Loucy (cell line): ENCODE results near the gene CDK6.
"Not testable (repeated sequence)": the region's sequence is repeated elsewhere in the genome, so short reads cannot be mapped to it uniquely, and the experiment has no call there.

Experiments used
- H2AFZ ChIP-seq: fragments of 200-600 bp; sonication (generic); 2 replicates; pipeline ENCODE4 v1.6.0; 2016; ENCODE audit warnings: antibody characterized with exemption, mild to moderate bottlenecking, low read length, moderate library complexity
- H3F3A ChIP-seq: fragments of 200-600 bp; 2 replicates; pipeline ENCODE4 v1.6.0; 2016; ENCODE audit warnings: antibody characterized with exemption, low read depth, mild to moderate bottlenecking
- H3K27me3 ChIP-seq: fragments of 200-600 bp; sonication (generic); 2 replicates; pipeline ENCODE4 v1.6.1; 2014; ENCODE audit warnings: low read length, mild to moderate bottlenecking; ENCODE audit not compliant: insufficient read depth, poor library complexity, severe bottlenecking
- H3K36me3 ChIP-seq: fragments of 200-600 bp; sonication (generic); 2 replicates; pipeline ENCODE4 v1.6.1; 2016; ENCODE audit warnings: low read length; ENCODE audit not compliant: insufficient read depth
- H3K4me1 ChIP-seq: fragments of 200-600 bp; sonication (generic); 2 replicates; pipeline ENCODE4 v1.5.1; 2014; ENCODE audit warnings: low read length, mild to moderate bottlenecking; ENCODE audit not compliant: insufficient read depth, poor library complexity, severe bottlenecking
- H3K4me2 ChIP-seq: fragments of 200-600 bp; sonication (generic); 2 replicates; pipeline ENCODE4 v1.6.0; 2014; ENCODE audit warnings: antibody characterized with exemption, low read length, low read depth, mild to moderate bottlenecking; ENCODE audit not compliant: poor library complexity, severe bottlenecking
- H3K4me3 ChIP-seq: fragments of 200-600 bp; sonication (generic); 2 replicates; pipeline ENCODE4 v1.5.1; 2014; ENCODE audit warnings: low read length, mild to moderate bottlenecking, mixed read lengths; ENCODE audit not compliant: poor library complexity, severe bottlenecking
- H3K79me2 ChIP-seq: fragments of 200-600 bp; sonication (generic); 2 replicates; pipeline ENCODE4 v1.6.1; 2014; ENCODE audit warnings: low read length; ENCODE audit not compliant: insufficient read depth
- H3K9ac ChIP-seq: fragments of 200-600 bp; sonication (generic); 2 replicates; pipeline ENCODE4 v1.6.0; 2014; ENCODE audit warnings: mild to moderate bottlenecking, low read depth, low read length, moderate library complexity; ENCODE audit not compliant: poor library complexity, severe bottlenecking
- H3K9me2 ChIP-seq: fragments of 200-600 bp; sonication (generic); replicated peaks from 2 replicates; pipeline ENCODE4 v1.6.1; 2016; ENCODE audit warnings: low read depth, low read length, mixed read lengths
- H3K9me3 ChIP-seq: fragments of 200-600 bp; sonication (generic); 2 replicates; pipeline ENCODE4 v1.6.1; 2014; ENCODE audit warnings: mild to moderate bottlenecking, antibody characterized with exemption, low read length, low read depth; ENCODE audit not compliant: insufficient read depth
- H4K20me1 ChIP-seq: fragments of 200-600 bp; sonication (generic); 2 replicates; pipeline ENCODE4 v1.6.0; 2014; ENCODE audit warnings: antibody characterized with exemption, low read length, mild to moderate bottlenecking; ENCODE audit not compliant: insufficient read depth, poor library complexity, severe bottlenecking
- EZH2phosphoT487 ChIP-seq: fragments of 200-600 bp; IDR thresholded peaks from 2 replicates; pipeline ENCODE4 v1.6.1; 2018; ENCODE audit warnings: antibody characterized with exemption, mild to moderate bottlenecking, moderate library complexity, borderline replicate concordance
- TF ChIP-seq, protein P1 (sequence below): fragments of 200-600 bp; sonication (generic); conservative IDR thresholded peaks from 2 replicates; pipeline ENCODE4 v1.5.1; 2014; ENCODE audit warnings: mild to moderate bottlenecking, antibody characterized with exemption, low read length

The CDK6 gene

DNA sequence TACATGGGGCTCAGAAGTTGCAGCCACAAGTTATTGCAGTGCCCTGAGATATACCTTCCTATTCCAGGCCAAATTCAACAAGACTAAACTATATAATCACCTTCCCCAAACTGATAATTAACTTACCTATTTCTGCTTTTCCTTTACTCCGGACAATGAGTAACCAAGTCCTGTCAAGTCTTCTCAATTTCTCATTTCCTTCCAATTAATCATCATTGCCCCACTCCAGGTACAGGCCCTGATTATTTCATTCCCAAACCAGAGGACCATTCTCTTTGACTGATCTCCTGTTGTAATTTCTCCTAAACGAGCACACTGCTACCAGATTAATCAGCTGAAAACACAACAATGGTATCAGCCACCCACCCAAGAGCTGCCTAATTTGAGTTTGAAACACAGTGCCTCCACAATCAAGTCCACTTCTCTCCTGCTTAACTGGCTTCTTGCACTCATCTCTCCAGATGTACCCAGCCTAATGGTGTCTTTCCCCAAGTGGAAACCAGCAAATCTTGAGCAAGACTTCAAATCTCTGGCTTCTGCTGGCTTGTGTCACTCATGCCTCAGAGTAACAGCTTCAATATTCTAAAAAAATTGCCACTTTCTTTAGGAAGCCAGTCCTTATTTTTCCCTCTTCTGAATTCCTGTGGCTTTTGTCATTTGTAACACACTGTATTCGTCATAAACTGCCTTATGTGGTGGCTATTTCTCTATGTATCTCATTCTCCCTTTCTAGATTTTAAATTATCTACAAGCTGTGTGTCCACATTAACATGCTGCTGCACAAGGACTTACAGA, 89.1 kb downstream of the CDK6 start:
- H3K9me3 ChIP-seq: no peaks in the 10 kb centered on the region
- no peak overlapping the region for H3K4me3 ChIP-seq
- no peak for TF ChIP-seq EZH2phosphoT487
- TF ChIP-seq, protein P1, sequence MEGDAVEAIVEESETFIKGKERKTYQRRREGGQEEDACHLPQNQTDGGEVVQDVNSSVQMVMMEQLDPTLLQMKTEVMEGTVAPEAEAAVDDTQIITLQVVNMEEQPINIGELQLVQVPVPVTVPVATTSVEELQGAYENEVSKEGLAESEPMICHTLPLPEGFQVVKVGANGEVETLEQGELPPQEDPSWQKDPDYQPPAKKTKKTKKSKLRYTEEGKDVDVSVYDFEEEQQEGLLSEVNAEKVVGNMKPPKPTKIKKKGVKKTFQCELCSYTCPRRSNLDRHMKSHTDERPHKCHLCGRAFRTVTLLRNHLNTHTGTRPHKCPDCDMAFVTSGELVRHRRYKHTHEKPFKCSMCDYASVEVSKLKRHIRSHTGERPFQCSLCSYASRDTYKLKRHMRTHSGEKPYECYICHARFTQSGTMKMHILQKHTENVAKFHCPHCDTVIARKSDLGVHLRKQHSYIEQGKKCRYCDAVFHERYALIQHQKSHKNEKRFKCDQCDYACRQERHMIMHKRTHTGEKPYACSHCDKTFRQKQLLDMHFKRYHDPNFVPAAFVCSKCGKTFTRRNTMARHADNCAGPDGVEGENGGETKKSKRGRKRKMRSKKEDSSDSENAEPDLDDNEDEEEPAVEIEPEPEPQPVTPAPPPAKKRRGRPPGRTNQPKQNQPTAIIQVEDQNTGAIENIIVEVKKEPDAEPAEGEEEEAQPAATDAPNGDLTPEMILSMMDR: no peak
- H3K36me3 ChIP-seq: peaks cover 91% of the 10 kb centered on the region
- H3K4me1 ChIP-seq: peaks cover 56% of the 10 kb centered on the region
- no peaks in the 10 kb centered on the region for H3K27me3 ChIP-seq
- H3F3A ChIP-seq: no peaks in the 10 kb centered on the region
- H3K9ac ChIP-seq: no peak overlapping the region
- H4K20me1 ChIP-seq: peaks cover 81% of the 10 kb centered on the region
- H3K79me2 ChIP-seq: peaks cover 100% of the 10 kb centered on the region
- H2AFZ ChIP-seq: no peak overlapping the region
- no peak overlapping the region for H3K4me2 ChIP-seq
- H3K9me2 ChIP-seq: no peaks in the 10 kb centered on the region

- Histone ChIP-seq H3K9me3 (no peaks in the 10 kb centered on the region), H3K9ac (no peak overlapping the region), H3F3A (no peaks in the 10 kb centered on the region), H3K79me2 (peaks cover 100% of the 10 kb centered on the region), H3K27me3 (no peaks in the 10 kb centered on the region), H3K4me2 (no peak overlapping the region), H3K9me2 (no peaks in the 10 kb centered on the region), H3K4me3 (no peak overlapping the region), H2AFZ (no peak overlapping the region), H3K36me3 (peaks cover 93% of the 10 kb centered on the region), H3K4me1 (peaks cover 58% of the 10 kb centered on the region), H4K20me1 (peaks cover 90% of the 10 kb centered on the region)
- no peak for TF ChIP-seq EZH2phosphoT487
- TF ChIP-seq, protein P1: no peak
Observed at GRCh38 chr7:92745241-92745640, 91.1 kb downstream of the CDK6 start.

- H3K9ac ChIP-seq, H3K27me3 ChIP-seq, H2AFZ ChIP-seq, H3K4me2 ChIP-seq, H3F3A ChIP-seq, H3K9me3 ChIP-seq, H3K9me2 ChIP-seq, H3K4me3 ChIP-seq: not testable (repeated sequence)
- peaks cover 100% of the 10 kb centered on the region for H3K79me2 ChIP-seq
- peaks cover 57% of the 10 kb centered on the region for H3K4me1 ChIP-seq
- peaks cover 91% of the 10 kb centered on the region for H3K36me3 ChIP-seq
- H4K20me1 ChIP-seq: peaks cover 92% of the 10 kb centered on the region
Observed at GRCh38 chr7:92744180-92744579, 92.2 kb downstream of the CDK6 start.

DNA sequence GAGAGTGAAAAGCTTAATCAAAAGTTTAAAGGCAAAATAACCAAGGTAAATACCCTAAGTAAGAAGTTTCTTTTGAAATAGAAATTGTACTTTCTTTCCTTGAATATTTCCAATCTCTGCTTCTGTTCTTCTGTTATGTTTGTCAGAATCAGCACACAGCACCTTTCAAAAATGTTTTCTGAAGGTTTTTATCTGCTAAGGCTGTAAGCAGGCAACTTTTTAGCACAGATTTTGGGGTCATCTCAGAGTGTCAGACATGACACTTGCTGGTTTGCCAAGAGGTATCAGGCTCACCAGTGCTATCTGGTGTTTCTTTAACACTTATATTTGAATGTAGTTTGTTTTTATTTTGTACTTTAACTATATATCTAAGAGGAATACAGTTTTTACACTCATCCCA, 94.2 kb downstream of the CDK6 start:
- H3K9ac ChIP-seq: peak overlapping the region; percentile 0
- H3K9me2 ChIP-seq: no peaks in the 10 kb centered on the region
- H3K36me3 ChIP-seq: peaks cover 82% of the 10 kb centered on the region
- H3K4me2 ChIP-seq: peak overlapping the region; percentile 1
- peaks cover 66% of the 10 kb centered on the region for H3K4me1 ChIP-seq
- H3F3A ChIP-seq: no peaks in the 10 kb centered on the region
- no peak overlapping the region for H3K4me3 ChIP-seq
- H2AFZ ChIP-seq: no peak overlapping the region
- H3K79me2 ChIP-seq: peaks cover 100% of the 10 kb centered on the region
- TF ChIP-seq EZH2phosphoT487: no peak
- TF ChIP-seq, protein P1: no peak
- no peaks in the 10 kb centered on the region for H3K9me3 ChIP-seq
- no peaks in the 10 kb centered on the region for H3K27me3 ChIP-seq
- peaks cover 96% of the 10 kb centered on the region for H4K20me1 ChIP-seq
